ENCODE data around the gene HLCS. TPM values are rescaled to one million over a fixed set of nuclear protein-coding genes. Genes with fewer than 3 reads are reported as not detected.
A peak's percentile ranks its signal among the peaks of the same experiment; 100 is the strongest.
"Not testable (repeated sequence)": the region's sequence is repeated elsewhere in the genome, so short reads cannot be mapped to it uniquely, and the experiment has no call there.

Gene HLCS
- total RNA-seq, 1 experiment from 2014 or later = 44.3 TPM

- DNase-seq (ENCODE audit: low spot score) = no peak
Observed at GRCh38 chr21:36959020-36959835, 7.2 kb downstream of the HLCS start.

- DNase-seq (ENCODE audit: low spot score) = no peak
Observed at GRCh38 chr21:36955783-36956182, 10.7 kb downstream of the HLCS start.

- not testable (repeated sequence) for DNase-seq (ENCODE audit: low spot score)
Observed at GRCh38 chr21:36952331-36952730, 14.1 kb downstream of the HLCS start.

GRCh38 chr21:36949171-36950141, 17.0 kb downstream of the HLCS start:
- no peak for DNase-seq (ENCODE audit: low spot score)

GRCh38 chr21:36948686-36949085, 17.8 kb downstream of the HLCS start:
- no peak for DNase-seq (ENCODE audit: low spot score)

GRCh38 chr21:36946949-36947356, 19.5 kb downstream of the HLCS start:
- no peak for DNase-seq (ENCODE audit: low spot score)

GRCh38 chr21:36945496-36946138, 20.9 kb downstream of the HLCS start:
- DNase-seq (ENCODE audit: low spot score) = no peak

- DNase-seq (ENCODE audit: low spot score) = no peak
Observed at GRCh38 chr21:36936361-36937135, 29.9 kb downstream of the HLCS start.

- no peak for DNase-seq (ENCODE audit: low spot score)
Observed at GRCh38 chr21:36934864-36935420, 31.5 kb downstream of the HLCS start.

GRCh38 chr21:36932161-36932816, 34.2 kb downstream of the HLCS start:
- no peak for DNase-seq (ENCODE audit: low spot score)

GRCh38 chr21:36929622-36930021, 36.8 kb downstream of the HLCS start:
- DNase-seq (ENCODE audit: low spot score) = peak; percentile 19

- DNase-seq (ENCODE audit: low spot score) = no peak
Observed at GRCh38 chr21:36928960-36929359, 37.5 kb downstream of the HLCS start.

- peak; percentile 84 for DNase-seq (ENCODE audit: low spot score)
Observed at GRCh38 chr21:36927719-36928117, 38.8 kb downstream of the HLCS start.

GRCh38 chr21:36926989-36927718, 39.3 kb downstream of the HLCS start:
- DNase-seq (ENCODE audit: low spot score) = no peak

GRCh38 chr21:36923270-36923669, 43.2 kb downstream of the HLCS start:
- no peak for DNase-seq (ENCODE audit: low spot score)

- DNase-seq (ENCODE audit: low spot score) = no peak
Observed at GRCh38 chr21:36922861-36923260, 43.6 kb downstream of the HLCS start.

GRCh38 chr21:36918291-36918690, 48.2 kb downstream of the HLCS start:
- no peak for DNase-seq (ENCODE audit: low spot score)

GRCh38 chr21:36917471-36918158, 48.9 kb downstream of the HLCS start:
- DNase-seq (ENCODE audit: low spot score) = peak; percentile 44

- no peak for DNase-seq (ENCODE audit: low spot score)
Observed at GRCh38 chr21:36916718-36917117, 49.8 kb downstream of the HLCS start.
